Neural cell (in vitro differentiated cells): ENCODE data around the gene ANKRD6. TPM values are rescaled to one million over a fixed set of nuclear protein-coding genes. Genes with fewer than 3 reads are reported as not detected.

ENCODE experiments used
- H2AFZ ChIP-seq: fragments of 200-600, 300-800 bp; sonication (generic), shearing (Covaris generic); 2 replicates; pipeline ENCODE4 v1.6.0; 2014; ENCODE audit warnings: low read depth, mild to moderate bottlenecking, antibody characterized with exemption, low read length, moderate library complexity
- H3F3A ChIP-seq: fragments of 200-600 bp; shearing (Covaris generic); 2 replicates; pipeline ENCODE4 v1.6.1; 2016; ENCODE audit warnings: mild to moderate bottlenecking, moderate library complexity, mixed read lengths, antibody characterized with exemption, low read length; ENCODE audit not compliant: insufficient read depth, poor library complexity, severe bottlenecking
- H3K27ac ChIP-seq: fragments of 200-600, 300-800 bp; sonication (generic), shearing (Covaris generic); 2 replicates; pipeline ENCODE4 v1.5.1; 2014; ENCODE audit warnings: mild to moderate bottlenecking, low read length, moderate library complexity
- H3K27me3 ChIP-seq: fragments of 300-800, 200-600 bp; sonication (generic), shearing (Covaris generic); 2 replicates; pipeline ENCODE4 v1.6.0; 2014; ENCODE audit warnings: mild to moderate bottlenecking, low read depth, low read length, moderate library complexity; ENCODE audit not compliant: insufficient read depth
- H3K36me3 ChIP-seq: fragments of 300-800, 200-600 bp; sonication (generic), shearing (Covaris generic); 2 replicates; pipeline ENCODE4 v1.5.1; 2014; ENCODE audit warnings: mild to moderate bottlenecking, antibody characterized with exemption, low read length, moderate library complexity; ENCODE audit not compliant: insufficient read depth
- H3K4me2 ChIP-seq: fragments of 300-800, 200-600 bp; sonication (generic), shearing (Covaris generic); 2 replicates; pipeline ENCODE4 v1.6.0; 2014; ENCODE audit warnings: mild to moderate bottlenecking, low read length
- H3K4me3 ChIP-seq: fragments of 300-800, 200-600 bp; sonication (generic), shearing (Covaris generic); 2 replicates; pipeline ENCODE4 v1.5.1; 2014; ENCODE audit warnings: mild to moderate bottlenecking, low read length, moderate library complexity
- H3K79me2 ChIP-seq: fragments of 200-600 bp; shearing (Covaris generic); replicated peaks from 2 replicates; pipeline ENCODE4 v1.6.0; 2014; ENCODE audit warnings: mild to moderate bottlenecking, low read length, moderate library complexity; ENCODE audit not compliant: insufficient read depth
- H3K9ac ChIP-seq: fragments of 300-800, 200-600 bp; sonication (generic), shearing (Covaris generic); 2 replicates; pipeline ENCODE4 v1.6.1; 2016; ENCODE audit warnings: mild to moderate bottlenecking, low read length, mixed read lengths
- H3K9me2 ChIP-seq: fragments of 200-600 bp; shearing (Covaris generic); 2 replicates; pipeline ENCODE4 v1.6.1; 2016; ENCODE audit warnings: mild to moderate bottlenecking, low read length, mixed read lengths; ENCODE audit not compliant: insufficient read depth
- H3K9me3 ChIP-seq: fragments of 200-600, 300-800 bp; sonication (generic), shearing (Covaris generic); 2 replicates; pipeline ENCODE4 v1.6.1; 2016; ENCODE audit warnings: mild to moderate bottlenecking, mixed run types, low read length, moderate library complexity, mixed read lengths
- H4K20me1 ChIP-seq: fragments of 200-600 bp; shearing (Covaris generic); 2 replicates; pipeline ENCODE4 v1.6.1; 2016; ENCODE audit warnings: mild to moderate bottlenecking, mixed run types; ENCODE audit not compliant: insufficient read depth
- EP300 ChIP-seq: fragments of 450-650 bp; conservative IDR thresholded peaks from 2 replicates; pipeline ENCODE4 v1.6.1; 2014; ENCODE audit warnings: antibody characterized with exemption, mild to moderate bottlenecking, moderate library complexity; ENCODE audit not compliant: poor library complexity, severe bottlenecking
- EZH2 ChIP-seq: fragments of 200-600, 300-800 bp; shearing (Covaris generic), sonication (generic); IDR thresholded peaks from 2 replicates; pipeline ENCODE4 v1.6.1; 2014; ENCODE audit warnings: antibody characterized with exemption, low read length, borderline replicate concordance, mild to moderate bottlenecking; ENCODE audit not compliant: insufficient read depth, poor library complexity, severe bottlenecking
- MXI1 ChIP-seq: fragments of 450-650 bp; conservative IDR thresholded peaks from 2 replicates; pipeline ENCODE4 v1.6.1; 2014; ENCODE audit warnings: antibody characterized with exemption, mild to moderate bottlenecking; ENCODE audit not compliant: poor library complexity, severe bottlenecking
- POLR2AphosphoS5 ChIP-seq: IDR thresholded peaks from 2 replicates; pipeline ENCODE4 v1.6.1; 2012
- RAD21 ChIP-seq: fragments of 450-650 bp; conservative IDR thresholded peaks from 2 replicates; pipeline ENCODE4 v1.6.1; 2014; ENCODE audit warnings: antibody characterized with exemption, mild to moderate bottlenecking, moderate library complexity
- SMC3 ChIP-seq: fragments of 450-650 bp; conservative IDR thresholded peaks from 2 replicates; pipeline ENCODE4 v1.6.1; 2014; ENCODE audit warnings: antibody characterized with exemption, mild to moderate bottlenecking, moderate library complexity; ENCODE audit not compliant: poor library complexity
- TAF1 ChIP-seq: IDR thresholded peaks from 2 replicates; pipeline ENCODE4 v1.6.1; 2012; ENCODE audit warnings: low read depth
- polyA plus RNA-seq: library from polyadenylated mRNA; depleted of rRNA; stranded (reverse); fragments of >200 nt; gene quantifications from 2 replicates; pipeline ENCODE4 v1.2.3, GENCODE V29; 2014
- TF ChIP-seq, protein P1 (sequence below): IDR thresholded peaks from 2 replicates; pipeline ENCODE4 v1.6.1; 2012; ENCODE audit warnings: borderline replicate concordance
- TF ChIP-seq, protein P2 (sequence below): fragments of 450-650 bp; IDR thresholded peaks from 2 replicates; pipeline ENCODE4 v1.5.1; 2014; ENCODE audit warnings: antibody characterized with exemption, mild to moderate bottlenecking, moderate library complexity; ENCODE audit not compliant: poor library complexity, severe bottlenecking

Gene ANKRD6
- polyA plus RNA-seq, 1 donor from 2014 or later: 43.5 TPM

DNA sequence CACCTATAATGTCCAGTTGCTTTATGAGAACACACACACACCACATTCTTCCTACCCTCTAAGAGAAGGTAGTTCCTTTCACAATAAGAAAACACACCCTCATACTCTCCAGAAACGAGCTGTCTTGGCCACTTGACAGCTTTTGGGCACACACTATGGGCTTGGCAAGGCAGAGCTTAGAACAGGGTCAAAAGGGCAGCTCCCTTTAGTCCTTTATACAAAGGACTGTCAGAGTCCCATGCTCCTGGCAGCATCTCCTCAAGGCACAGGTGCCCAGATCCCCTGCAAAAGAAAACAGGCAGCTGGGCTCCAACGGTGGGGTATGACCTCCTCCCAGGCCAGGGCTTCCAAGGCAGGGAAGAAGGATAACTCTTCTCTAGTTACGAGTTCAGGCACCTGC is 210.5 kb downstream of the ANKRD6 start:
- H3K27me3 ChIP-seq: no peaks in the 10 kb centered on the region
- no peak overlapping the region for H2AFZ ChIP-seq
- H3K9ac ChIP-seq: no peak overlapping the region
- H3K9me2 ChIP-seq: no peaks in the 10 kb centered on the region
- no peaks in the 10 kb centered on the region for H3K9me3 ChIP-seq
- no peaks in the 10 kb centered on the region for H3F3A ChIP-seq
- H3K79me2 ChIP-seq: peaks cover 13% of the 10 kb centered on the region
- H3K36me3 ChIP-seq: peaks cover 5% of the 10 kb centered on the region
- no peaks in the 10 kb centered on the region for H4K20me1 ChIP-seq
- no peak for TF ChIP-seq RAD21
- TF ChIP-seq, protein P1, sequence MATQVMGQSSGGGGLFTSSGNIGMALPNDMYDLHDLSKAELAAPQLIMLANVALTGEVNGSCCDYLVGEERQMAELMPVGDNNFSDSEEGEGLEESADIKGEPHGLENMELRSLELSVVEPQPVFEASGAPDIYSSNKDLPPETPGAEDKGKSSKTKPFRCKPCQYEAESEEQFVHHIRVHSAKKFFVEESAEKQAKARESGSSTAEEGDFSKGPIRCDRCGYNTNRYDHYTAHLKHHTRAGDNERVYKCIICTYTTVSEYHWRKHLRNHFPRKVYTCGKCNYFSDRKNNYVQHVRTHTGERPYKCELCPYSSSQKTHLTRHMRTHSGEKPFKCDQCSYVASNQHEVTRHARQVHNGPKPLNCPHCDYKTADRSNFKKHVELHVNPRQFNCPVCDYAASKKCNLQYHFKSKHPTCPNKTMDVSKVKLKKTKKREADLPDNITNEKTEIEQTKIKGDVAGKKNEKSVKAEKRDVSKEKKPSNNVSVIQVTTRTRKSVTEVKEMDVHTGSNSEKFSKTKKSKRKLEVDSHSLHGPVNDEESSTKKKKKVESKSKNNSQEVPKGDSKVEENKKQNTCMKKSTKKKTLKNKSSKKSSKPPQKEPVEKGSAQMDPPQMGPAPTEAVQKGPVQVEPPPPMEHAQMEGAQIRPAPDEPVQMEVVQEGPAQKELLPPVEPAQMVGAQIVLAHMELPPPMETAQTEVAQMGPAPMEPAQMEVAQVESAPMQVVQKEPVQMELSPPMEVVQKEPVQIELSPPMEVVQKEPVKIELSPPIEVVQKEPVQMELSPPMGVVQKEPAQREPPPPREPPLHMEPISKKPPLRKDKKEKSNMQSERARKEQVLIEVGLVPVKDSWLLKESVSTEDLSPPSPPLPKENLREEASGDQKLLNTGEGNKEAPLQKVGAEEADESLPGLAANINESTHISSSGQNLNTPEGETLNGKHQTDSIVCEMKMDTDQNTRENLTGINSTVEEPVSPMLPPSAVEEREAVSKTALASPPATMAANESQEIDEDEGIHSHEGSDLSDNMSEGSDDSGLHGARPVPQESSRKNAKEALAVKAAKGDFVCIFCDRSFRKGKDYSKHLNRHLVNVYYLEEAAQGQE: no peak
- no peak for TF ChIP-seq SMC3
- TF ChIP-seq MXI1: no peak
- no peak for TF ChIP-seq EP300
- TF ChIP-seq TAF1: no peak
- no peak for TF ChIP-seq EZH2
- TF ChIP-seq, protein P2, sequence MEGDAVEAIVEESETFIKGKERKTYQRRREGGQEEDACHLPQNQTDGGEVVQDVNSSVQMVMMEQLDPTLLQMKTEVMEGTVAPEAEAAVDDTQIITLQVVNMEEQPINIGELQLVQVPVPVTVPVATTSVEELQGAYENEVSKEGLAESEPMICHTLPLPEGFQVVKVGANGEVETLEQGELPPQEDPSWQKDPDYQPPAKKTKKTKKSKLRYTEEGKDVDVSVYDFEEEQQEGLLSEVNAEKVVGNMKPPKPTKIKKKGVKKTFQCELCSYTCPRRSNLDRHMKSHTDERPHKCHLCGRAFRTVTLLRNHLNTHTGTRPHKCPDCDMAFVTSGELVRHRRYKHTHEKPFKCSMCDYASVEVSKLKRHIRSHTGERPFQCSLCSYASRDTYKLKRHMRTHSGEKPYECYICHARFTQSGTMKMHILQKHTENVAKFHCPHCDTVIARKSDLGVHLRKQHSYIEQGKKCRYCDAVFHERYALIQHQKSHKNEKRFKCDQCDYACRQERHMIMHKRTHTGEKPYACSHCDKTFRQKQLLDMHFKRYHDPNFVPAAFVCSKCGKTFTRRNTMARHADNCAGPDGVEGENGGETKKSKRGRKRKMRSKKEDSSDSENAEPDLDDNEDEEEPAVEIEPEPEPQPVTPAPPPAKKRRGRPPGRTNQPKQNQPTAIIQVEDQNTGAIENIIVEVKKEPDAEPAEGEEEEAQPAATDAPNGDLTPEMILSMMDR: no peak
- TF ChIP-seq POLR2AphosphoS5: no peak
- H3K27ac ChIP-seq: no peak overlapping the region
- H3K4me3 ChIP-seq: no peak overlapping the region
- H3K4me2 ChIP-seq: no peak overlapping the region

DNA sequence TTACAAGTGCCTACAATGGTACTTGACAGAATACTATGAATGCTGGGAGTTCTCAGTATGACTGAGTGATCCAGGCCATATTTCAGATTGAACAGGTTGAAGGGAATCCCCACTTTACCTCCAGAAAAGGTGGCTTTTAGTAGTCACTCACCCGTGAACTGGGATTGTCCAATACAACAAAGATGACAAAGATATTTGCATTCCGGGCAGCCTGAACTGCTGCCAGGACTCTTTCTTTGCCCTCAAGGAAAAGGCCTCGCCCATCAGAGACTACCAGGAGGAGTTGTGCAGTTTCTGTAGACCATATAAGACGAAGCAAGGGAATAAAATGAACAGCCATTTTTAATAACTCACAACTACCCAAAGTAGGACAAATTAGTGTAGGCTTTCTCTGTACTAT is 211.9 kb downstream of the ANKRD6 start:
- Histone ChIP-seq H2AFZ (no peak overlapping the region), H3K4me2 (no peak overlapping the region), H3K36me3 (peaks cover 5% of the 10 kb centered on the region), H3K27me3 (no peaks in the 10 kb centered on the region), H3K9me2 (no peaks in the 10 kb centered on the region), H3K9ac (no peak overlapping the region), H3K4me3 (no peak overlapping the region), H3K27ac (no peak overlapping the region), H3F3A (no peaks in the 10 kb centered on the region), H3K9me3 (no peaks in the 10 kb centered on the region), H3K79me2 (peaks cover 6% of the 10 kb centered on the region), H4K20me1 (no peaks in the 10 kb centered on the region)
- TF ChIP-seq SMC3 (no peak), TAF1 (no peak), EP300 (no peak), POLR2AphosphoS5 (no peak), RAD21 (no peak), MXI1 (no peak), EZH2 (no peak)
- TF ChIP-seq, protein P1: no peak
- TF ChIP-seq, protein P2: no peak
